Measurements from ENCODE around the gene ETFA. TPM values are rescaled to one million over a fixed set of nuclear protein-coding genes. Genes with fewer than 3 reads are reported as not detected.

ETFA gene
- total RNA-seq, 1 donor from 2014 or later, result 129 TPM

- H3K27me3 ChIP-seq (ENCODE audit: control insufficient read depth in 3 of 3, insufficient read depth in 3 of 3, low read length in 3 of 3), result peaks cover 54 to 72% (median 64%) of the 10 kb centered on the region in 3 donors
- no peak overlapping the region for H3K9ac ChIP-seq (ENCODE audit: low read depth in 1 of 3, low read length in 3 of 3)
- no peak overlapping the region for H3K27ac ChIP-seq (ENCODE audit: low read depth, low read length)
- H3K4me3 ChIP-seq (ENCODE audit: low read length in 3 of 3), result peak overlapping the region in 1 of 3 donors; percentile 29
- H3K36me3 ChIP-seq (ENCODE audit: control insufficient read depth in 3 of 3, insufficient read depth in 3 of 3, low read length in 3 of 3), result no peaks in the 10 kb centered on the region
- H3K9me3 ChIP-seq (ENCODE audit: control insufficient read depth in 3 of 3, low read length in 3 of 3), result no peaks in the 10 kb centered on the region
- H3K4me1 ChIP-seq (ENCODE audit: control insufficient read depth in 3 of 3, insufficient read depth in 3 of 3, low read length in 3 of 3), result peaks cover 8 to 12% (median 8%) of the 10 kb centered on the region in 3 donors
Observed at GRCh38 chr15:76346669-76347481, 35.6 kb upstream of the ETFA start.

- Histone ChIP-seq H3K36me3 (ENCODE audit: control insufficient read depth in 3 of 3, insufficient read depth in 3 of 3, low read length in 3 of 3) (no peaks in the 10 kb centered on the region), H3K9ac (ENCODE audit: low read depth in 1 of 3, low read length in 3 of 3) (no peak overlapping the region), H3K27ac (ENCODE audit: low read depth, low read length) (no peak overlapping the region)
Observed at GRCh38 chr15:76345880-76346668, 34.8 kb upstream of the ETFA start.

GRCh38 chr15:76345583-76345879 lies 34.3 kb upstream of the ETFA start:
- H3K27me3 ChIP-seq (ENCODE audit: control insufficient read depth in 3 of 3, insufficient read depth in 3 of 3, low read length in 3 of 3), result peaks cover 66 to 85% (median 76%) of the 10 kb centered on the region in 3 donors
- H3K4me1 ChIP-seq (ENCODE audit: control insufficient read depth in 3 of 3, insufficient read depth in 3 of 3, low read length in 3 of 3), result peaks cover 17 to 24% (median 20%) of the 10 kb centered on the region in 3 donors
- no peak overlapping the region for H3K27ac ChIP-seq (ENCODE audit: low read depth, low read length)
- H3K4me3 ChIP-seq (ENCODE audit: low read length in 3 of 3), result no peak overlapping the region
- H3K36me3 ChIP-seq (ENCODE audit: control insufficient read depth in 3 of 3, insufficient read depth in 3 of 3, low read length in 3 of 3), result no peaks in the 10 kb centered on the region
- no peaks in the 10 kb centered on the region for H3K9me3 ChIP-seq (ENCODE audit: control insufficient read depth in 3 of 3, low read length in 3 of 3)
- H3K9ac ChIP-seq (ENCODE audit: low read depth in 1 of 3, low read length in 3 of 3), result no peak overlapping the region

More at GRCh38 chr15:76345880-76346668, 34.8 kb upstream of the ETFA start:
- Histone ChIP-seq H3K4me1 (ENCODE audit: control insufficient read depth in 3 of 3, insufficient read depth in 3 of 3, low read length in 3 of 3) (peaks cover 11 to 19% (median 15%) of the 10 kb centered on the region in 3 donors), H3K4me3 (ENCODE audit: low read length in 3 of 3) (peak overlapping the region in 2 of 3 donors; percentile 14 to 29), H3K27me3 (ENCODE audit: control insufficient read depth in 3 of 3, insufficient read depth in 3 of 3, low read length in 3 of 3) (peaks cover 61 to 80% (median 71%) of the 10 kb centered on the region in 3 donors), H3K9me3 (ENCODE audit: control insufficient read depth in 3 of 3, low read length in 3 of 3) (no peaks in the 10 kb centered on the region)

DNA sequence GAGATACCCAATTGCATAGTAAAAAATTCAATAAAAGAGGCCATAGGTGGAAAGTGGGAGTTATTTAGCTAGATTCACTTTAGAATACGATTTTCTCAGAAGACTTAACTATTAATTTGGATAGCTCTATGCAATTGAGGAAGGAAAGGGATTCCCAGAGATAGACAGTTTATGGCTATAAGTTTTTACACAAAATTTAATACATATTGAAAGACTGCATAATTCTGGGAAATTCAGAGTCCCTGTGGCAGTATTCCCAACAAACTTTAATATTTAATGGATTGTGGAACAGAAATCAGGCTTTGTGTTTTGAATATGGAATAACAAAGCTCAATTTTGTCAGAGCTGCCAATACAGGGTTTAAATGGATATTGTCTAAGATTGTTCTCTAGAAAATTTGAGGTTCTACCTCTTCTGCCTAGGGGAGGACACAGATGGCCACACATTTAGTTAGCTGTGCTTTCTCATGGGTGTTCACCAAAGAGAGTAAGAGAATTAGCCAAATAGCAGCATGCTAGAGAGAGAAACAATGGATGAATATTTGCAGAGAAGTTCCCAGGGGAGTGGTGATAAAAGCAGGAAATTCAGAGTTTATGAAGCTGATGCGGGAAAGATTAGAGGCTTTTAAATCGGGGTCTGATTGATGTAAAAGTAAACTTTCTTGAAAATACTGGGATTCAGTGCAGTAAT lies 33.8 kb upstream of the ETFA start:
- no peak overlapping the region for H3K9ac ChIP-seq (ENCODE audit: low read depth in 1 of 3, low read length in 3 of 3)
- H3K4me3 ChIP-seq (ENCODE audit: low read length in 3 of 3), result no peak overlapping the region
- H3K4me1 ChIP-seq (ENCODE audit: control insufficient read depth in 3 of 3, insufficient read depth in 3 of 3, low read length in 3 of 3), result peaks cover 22 to 29% (median 25%) of the 10 kb centered on the region in 3 donors
- peaks cover 71 to 87% (median 81%) of the 10 kb centered on the region in 3 donors for H3K27me3 ChIP-seq (ENCODE audit: control insufficient read depth in 3 of 3, insufficient read depth in 3 of 3, low read length in 3 of 3)
- H3K9me3 ChIP-seq (ENCODE audit: control insufficient read depth in 3 of 3, low read length in 3 of 3), result no peaks in the 10 kb centered on the region
- H3K36me3 ChIP-seq (ENCODE audit: control insufficient read depth in 3 of 3, insufficient read depth in 3 of 3, low read length in 3 of 3), result no peaks in the 10 kb centered on the region
- H3K27ac ChIP-seq (ENCODE audit: low read depth, low read length), result no peak overlapping the region

DNA sequence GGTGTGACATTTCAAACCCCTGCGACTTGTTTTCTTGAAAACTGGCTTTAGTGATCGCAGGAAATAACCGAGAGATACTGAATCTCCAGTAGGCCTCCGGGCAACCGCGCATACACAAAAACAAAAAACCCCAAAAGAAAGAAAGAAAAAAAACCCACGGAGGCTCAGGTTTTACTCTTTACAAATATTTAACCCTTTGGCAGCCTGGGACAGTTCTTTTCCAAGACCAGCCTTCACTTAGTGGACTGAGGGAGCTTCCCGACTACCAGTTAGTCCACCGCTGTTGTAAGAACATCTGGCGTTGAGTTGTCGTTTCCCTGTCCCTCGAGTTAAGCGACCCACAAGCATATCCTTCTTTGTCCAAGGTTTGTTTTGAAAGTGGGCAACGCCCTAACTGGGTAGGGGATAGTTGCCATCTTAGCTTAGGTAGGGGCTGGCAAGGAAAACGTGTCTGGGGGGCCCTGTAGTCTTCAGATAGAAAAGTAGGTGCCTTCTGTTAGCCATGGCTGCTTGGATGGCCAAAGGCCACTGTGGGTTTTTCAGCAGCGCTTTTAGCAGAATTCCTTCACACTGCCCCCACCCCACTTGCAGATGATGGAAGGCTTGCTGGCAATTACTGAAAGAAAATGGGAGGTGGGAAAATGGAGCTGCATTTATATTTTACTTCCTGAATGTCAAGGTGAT lies 32.2 kb upstream of the ETFA start:
- no peak overlapping the region for H3K27ac ChIP-seq (ENCODE audit: low read depth, low read length)
- no peak overlapping the region for H3K4me3 ChIP-seq (ENCODE audit: low read length in 3 of 3)
- H3K36me3 ChIP-seq (ENCODE audit: control insufficient read depth in 3 of 3, insufficient read depth in 3 of 3, low read length in 3 of 3), result no peaks in the 10 kb centered on the region
- peaks cover 28 to 38% (median 36%) of the 10 kb centered on the region in 3 donors for H3K4me1 ChIP-seq (ENCODE audit: control insufficient read depth in 3 of 3, insufficient read depth in 3 of 3, low read length in 3 of 3)
- no peaks in the 10 kb centered on the region for H3K9me3 ChIP-seq (ENCODE audit: control insufficient read depth in 3 of 3, low read length in 3 of 3)
- H3K27me3 ChIP-seq (ENCODE audit: control insufficient read depth in 3 of 3, insufficient read depth in 3 of 3, low read length in 3 of 3), result peaks cover 87 to 96% (median 89%) of the 10 kb centered on the region in 3 donors
- no peak overlapping the region for H3K9ac ChIP-seq (ENCODE audit: low read depth in 1 of 3, low read length in 3 of 3)

DNA sequence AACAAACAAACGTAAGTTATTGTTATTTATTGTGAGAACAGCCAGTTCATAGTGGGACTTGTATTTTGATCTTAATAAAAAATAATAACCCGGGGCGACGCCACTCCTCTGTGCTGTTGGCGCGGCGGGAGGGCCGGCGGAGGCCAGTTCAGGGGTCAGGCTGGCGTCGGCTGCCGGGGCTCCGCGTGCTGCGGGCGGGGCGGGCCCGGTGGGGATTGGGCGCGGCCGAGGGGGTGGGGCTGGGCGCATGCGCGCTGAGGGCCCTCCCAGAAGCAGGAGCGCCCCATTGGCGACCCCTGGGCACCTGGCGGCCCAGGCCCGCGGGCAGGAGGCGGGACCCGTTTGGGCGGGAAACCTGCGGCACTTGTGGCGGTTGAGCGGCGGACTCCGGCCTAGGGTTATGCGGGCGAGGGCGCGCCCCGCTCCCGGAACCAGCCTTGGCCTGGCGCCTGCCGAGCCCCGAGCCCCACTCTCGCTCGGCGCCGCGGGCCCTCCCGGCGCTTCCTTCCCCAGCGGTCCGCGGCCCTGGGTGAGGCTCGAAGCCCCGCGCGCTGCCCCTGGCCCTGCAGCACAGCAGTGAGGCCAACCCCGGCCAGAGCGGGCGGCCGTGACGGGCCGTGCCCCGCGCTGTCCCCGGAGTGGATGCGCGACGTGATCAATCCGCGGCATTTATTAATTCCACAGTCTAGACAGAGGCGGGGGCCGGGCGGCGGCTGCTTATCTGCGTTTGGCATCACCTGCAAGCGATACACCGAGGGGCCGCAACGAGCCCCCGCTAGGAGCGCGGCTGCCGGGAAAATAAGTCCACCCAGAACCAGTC lies 31.3 kb upstream of the ETFA start:
- Histone ChIP-seq H3K36me3 (ENCODE audit: control insufficient read depth in 3 of 3, insufficient read depth in 3 of 3, low read length in 3 of 3) (no peaks in the 10 kb centered on the region), H3K4me3 (ENCODE audit: low read length in 3 of 3) (peak overlapping the region in 2 of 3 donors; percentile 13 to 14), H3K4me1 (ENCODE audit: control insufficient read depth in 3 of 3, insufficient read depth in 3 of 3, low read length in 3 of 3) (peaks cover 36 to 44% (median 37%) of the 10 kb centered on the region in 3 donors), H3K9ac (ENCODE audit: low read depth in 1 of 3, low read length in 3 of 3) (no peak overlapping the region), H3K9me3 (ENCODE audit: control insufficient read depth in 3 of 3, low read length in 3 of 3) (no peaks in the 10 kb centered on the region), H3K27me3 (ENCODE audit: control insufficient read depth in 3 of 3, insufficient read depth in 3 of 3, low read length in 3 of 3) (peaks cover 90 to 96% (median 96%) of the 10 kb centered on the region in 3 donors), H3K27ac (ENCODE audit: low read depth, low read length) (no peak overlapping the region)

DNA sequence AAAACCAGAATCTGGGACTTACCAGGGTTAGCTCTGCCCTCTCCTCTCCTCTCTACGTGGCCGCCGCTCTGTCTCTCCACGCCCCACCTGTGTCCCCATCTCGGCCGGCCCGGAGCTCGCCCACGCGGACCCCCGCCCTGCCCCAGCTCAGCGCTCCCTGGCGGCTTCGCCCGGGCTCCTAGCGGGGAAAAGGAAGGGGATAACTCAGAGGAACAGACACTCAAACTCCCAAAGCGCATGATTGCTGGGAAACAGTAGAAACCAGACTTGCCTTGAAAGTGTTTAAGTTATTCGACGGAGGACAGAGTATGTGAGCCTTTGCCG lies 30.8 kb upstream of the ETFA start:
- no peak overlapping the region for H3K9ac ChIP-seq (ENCODE audit: low read depth in 1 of 3, low read length in 3 of 3)
- H3K36me3 ChIP-seq (ENCODE audit: control insufficient read depth in 3 of 3, insufficient read depth in 3 of 3, low read length in 3 of 3), result no peaks in the 10 kb centered on the region
- H3K27ac ChIP-seq (ENCODE audit: low read depth, low read length), result no peak overlapping the region
- peaks cover 39 to 49% (median 42%) of the 10 kb centered on the region in 3 donors for H3K4me1 ChIP-seq (ENCODE audit: control insufficient read depth in 3 of 3, insufficient read depth in 3 of 3, low read length in 3 of 3)
- H3K9me3 ChIP-seq (ENCODE audit: control insufficient read depth in 3 of 3, low read length in 3 of 3), result no peaks in the 10 kb centered on the region
- H3K4me3 ChIP-seq (ENCODE audit: low read length in 3 of 3), result peak overlapping the region in 2 of 3 donors; percentile 31 to 41
- peaks cover 93 to 97% (median 96%) of the 10 kb centered on the region in 3 donors for H3K27me3 ChIP-seq (ENCODE audit: control insufficient read depth in 3 of 3, insufficient read depth in 3 of 3, low read length in 3 of 3)

GRCh38 chr15:76341366-76342057 lies 30.2 kb upstream of the ETFA start:
- Histone ChIP-seq H3K36me3 (ENCODE audit: control insufficient read depth in 3 of 3, insufficient read depth in 3 of 3, low read length in 3 of 3) (no peaks in the 10 kb centered on the region), H3K9ac (ENCODE audit: low read depth in 1 of 3, low read length in 3 of 3) (no peak overlapping the region), H3K27me3 (ENCODE audit: control insufficient read depth in 3 of 3, insufficient read depth in 3 of 3, low read length in 3 of 3) (peaks cover 96 to 97% (median 97%) of the 10 kb centered on the region in 3 donors), H3K4me1 (ENCODE audit: control insufficient read depth in 3 of 3, insufficient read depth in 3 of 3, low read length in 3 of 3) (peaks cover 39 to 49% (median 41%) of the 10 kb centered on the region in 3 donors), H3K4me3 (ENCODE audit: low read length in 3 of 3) (peak overlapping the region in 2 of 3 donors; percentile 31 to 41), H3K9me3 (ENCODE audit: control insufficient read depth in 3 of 3, low read length in 3 of 3) (no peaks in the 10 kb centered on the region), H3K27ac (ENCODE audit: low read depth, low read length) (no peak overlapping the region)
